ENCODE results near the gene ESYT3.
"Not testable (repeated sequence)": the region's sequence is repeated elsewhere in the genome, so short reads cannot be mapped to it uniquely, and the experiment has no call there.

ESYT3 gene

GRCh38 chr3:138443521-138444503 is 9.4 kb downstream of the ESYT3 start:
- no peak for DNase-seq

- no peak for DNase-seq
Observed at GRCh38 chr3:138445236-138445635, 10.8 kb downstream of the ESYT3 start.

DNA sequence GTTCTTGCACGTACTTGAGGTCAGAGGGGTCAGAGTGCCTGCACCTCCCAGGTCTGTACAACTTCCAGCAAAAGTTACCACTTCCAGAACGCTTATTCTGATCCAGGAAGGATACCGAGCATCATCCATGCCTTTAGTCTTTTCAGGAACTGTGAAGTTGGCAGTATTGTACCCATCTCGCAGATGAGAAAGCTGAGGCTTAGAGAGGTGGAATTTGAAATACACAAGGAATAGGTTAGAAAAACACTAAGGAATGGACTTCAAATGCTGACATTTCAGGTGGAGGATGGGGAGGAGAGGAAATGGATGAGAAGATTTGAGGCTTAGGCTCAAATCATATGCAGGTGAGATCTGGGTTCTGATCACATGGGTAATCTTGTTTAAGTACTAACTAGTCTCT is 11.2 kb downstream of the ESYT3 start:
- no peak for DNase-seq

- no peak for DNase-seq
Observed at GRCh38 chr3:138448631-138449030, 14.2 kb downstream of the ESYT3 start.

GRCh38 chr3:138449490-138449889 is 15.1 kb downstream of the ESYT3 start:
- no peak for DNase-seq

GRCh38 chr3:138450181-138450580 is 15.8 kb downstream of the ESYT3 start:
- DNase-seq = no peak

GRCh38 chr3:138450704-138451424 is 16.4 kb downstream of the ESYT3 start:
- no peak for DNase-seq

DNA sequence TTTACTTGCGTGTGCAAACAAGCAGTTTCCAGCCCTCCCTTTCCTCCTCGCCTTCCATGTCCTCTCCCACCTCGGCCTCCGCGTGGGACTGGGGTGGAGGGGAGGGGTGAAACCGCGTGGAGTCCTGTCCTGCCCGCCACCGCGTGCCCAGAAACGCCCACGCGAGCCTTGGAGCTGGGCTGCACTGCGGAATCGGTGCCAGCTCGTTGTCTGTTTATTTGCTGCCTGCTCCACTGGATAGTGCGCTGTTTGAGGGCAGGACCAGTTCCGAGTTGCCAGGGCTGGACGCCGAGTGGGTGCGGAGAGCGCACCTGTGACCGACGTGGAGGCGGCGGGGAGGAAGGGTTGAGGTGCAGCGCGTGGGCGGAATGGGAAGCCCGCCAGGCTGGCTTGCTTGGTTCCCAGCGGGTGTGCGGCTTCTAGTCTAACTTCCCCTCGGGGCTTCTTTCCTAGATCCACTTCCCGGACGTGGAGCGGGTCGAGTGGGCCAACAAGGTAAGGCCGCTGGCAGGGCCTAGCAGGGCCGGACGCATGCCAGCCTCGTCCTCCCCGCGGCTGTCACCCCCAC is 17.3 kb downstream of the ESYT3 start:
- DNase-seq = no peak

- DNase-seq = no peak
Observed at GRCh38 chr3:138452436-138452835, 18.0 kb downstream of the ESYT3 start.

GRCh38 chr3:138453940-138454339 is 19.5 kb downstream of the ESYT3 start:
- DNase-seq = not testable (repeated sequence)

- no peak for DNase-seq
Observed at GRCh38 chr3:138455801-138456716, 21.6 kb downstream of the ESYT3 start.

- no peak for DNase-seq
Observed at GRCh38 chr3:138456961-138457862, 22.8 kb downstream of the ESYT3 start.

- DNase-seq = no peak
Observed at GRCh38 chr3:138457863-138458735, 23.7 kb downstream of the ESYT3 start.

DNA sequence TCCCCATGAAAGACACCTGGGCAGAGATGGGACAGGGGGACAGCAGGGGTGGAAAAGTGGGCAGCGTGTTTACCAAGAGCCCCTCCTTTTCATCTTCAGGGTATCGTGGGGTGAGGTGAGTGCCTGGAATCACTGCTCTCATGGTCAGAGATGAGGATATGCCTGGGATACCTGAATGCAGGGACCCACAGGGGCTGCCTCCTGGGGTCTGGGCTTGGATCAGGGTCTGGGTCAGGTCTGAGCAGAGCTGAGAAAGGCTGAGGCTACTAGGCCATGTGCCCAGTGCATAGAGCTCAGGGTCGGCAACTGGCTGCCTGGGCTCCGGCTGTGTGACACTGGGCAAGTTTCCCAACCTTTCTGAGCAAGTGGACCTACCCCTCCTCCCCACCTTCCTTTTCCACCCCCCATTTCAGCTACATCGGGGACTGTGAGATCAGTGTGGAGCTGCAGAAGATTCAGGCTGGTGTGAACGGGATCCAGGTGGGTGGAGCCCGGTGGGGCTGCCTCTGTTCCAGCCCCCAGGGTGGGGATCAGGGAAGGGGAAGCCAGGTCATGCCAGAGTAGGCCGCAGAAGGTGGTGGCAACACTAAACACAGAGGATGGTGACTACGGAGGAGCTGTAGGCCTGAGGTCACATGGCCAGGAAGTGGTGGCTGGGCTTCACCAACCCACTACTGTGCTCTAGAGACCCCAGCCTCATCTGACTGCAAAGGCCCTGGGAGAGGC is 24.5 kb downstream of the ESYT3 start:
- DNase-seq = no peak

GRCh38 chr3:138459619-138460535 is 25.5 kb downstream of the ESYT3 start:
- DNase-seq = no peak

GRCh38 chr3:138460536-138461205 is 26.3 kb downstream of the ESYT3 start:
- no peak for DNase-seq

GRCh38 chr3:138461246-138461645 is 26.8 kb downstream of the ESYT3 start:
- DNase-seq = no peak

GRCh38 chr3:138461896-138462295 is 27.5 kb downstream of the ESYT3 start:
- no peak for DNase-seq

Measured in CD4-positive, alpha-beta T cell treated with Interleukin-6 for 4 hours (primary cell).